PC-9 (cell line): Measurements from ENCODE around the gene ST6GALNAC3. TPM values are rescaled to one million over a fixed set of nuclear protein-coding genes. Genes with fewer than 3 reads are reported as not detected.

ENCODE experiments used
- BruUV-seq: library from RNA; stranded (reverse); fragments of 400-500 nt; replicated peaks from 2 replicates; lab custom pipeline; 2021; lab: Mats Ljungman, UMichigan
- CTCF ChIA-PET: fragments of 300-600 bp; sonication (Branson Sonifier 250); formaldehyde crosslinking; loops from one replicate; lab custom pipeline; 2022; ENCODE audit warnings: antibody characterized with exemption; lab: Charles Lee
- POLR2A ChIA-PET: fragments of 300-600 bp; sonication (Branson Sonifier 250); formaldehyde crosslinking; loops from one replicate; lab custom pipeline; 2022; ENCODE audit warnings: antibody characterized with exemption; ENCODE audit not compliant: unreplicated experiment; lab: Charles Lee
- DNase-seq, 2 experiments: peaks; one replicate each; pipeline versions ENCODE4 v3.0.0 to v3.0.0-alpha.2; 2015 to 2022; ENCODE audit warnings: mixed read lengths in 1 of 2
- H2AFZ ChIP-seq: fragments of 200-600 bp; sonication (generic); 2 replicates; pipeline ENCODE4 v1.8.1; 2017; ENCODE audit warnings: antibody characterized with exemption
- H3F3A ChIP-seq: fragments of 200-600 bp; sonication (generic); 2 replicates; pipeline ENCODE4 v1.8.1; 2017; ENCODE audit warnings: antibody characterized with exemption, mild to moderate bottlenecking, low read depth; ENCODE audit not compliant: insufficient read depth
- H3K27ac ChIP-seq: fragments of 200-600 bp; sonication (generic); 2 replicates; pipeline ENCODE4 v1.6.1; 2016; ENCODE audit warnings: mixed run types
- H3K27me3 ChIP-seq: fragments of 200-600 bp; sonication (generic); 2 replicates; pipeline ENCODE4 v1.6.1; 2016; ENCODE audit warnings: low read depth, mixed run types; ENCODE audit not compliant: insufficient read depth
- H3K36me3 ChIP-seq: fragments of 200-600 bp; sonication (generic); 2 replicates; pipeline ENCODE4 v1.6.1; 2016; ENCODE audit warnings: low read depth, mixed run types
- H3K4me1 ChIP-seq: fragments of 200-600 bp; sonication (generic); replicated peaks from 2 replicates; pipeline ENCODE4 v1.6.1; 2016; ENCODE audit warnings: mixed run types; ENCODE audit not compliant: insufficient read depth
- H3K4me2 ChIP-seq: fragments of 200-600 bp; sonication (generic); 2 replicates; pipeline ENCODE4 v1.6.1; 2017; ENCODE audit warnings: mixed run types
- H3K4me3 ChIP-seq: fragments of 200-600 bp; sonication (generic); 2 replicates; pipeline ENCODE4 v1.6.1; 2016; ENCODE audit warnings: mixed run types
- H3K79me2 ChIP-seq: fragments of 200-600 bp; sonication (generic); 2 replicates; pipeline ENCODE4 v1.6.1; 2017; ENCODE audit warnings: low read depth, mixed run types
- H3K9me2 ChIP-seq: fragments of 200-600 bp; sonication (generic); 2 replicates; pipeline ENCODE4 v1.8.1; 2017; ENCODE audit warnings: mild to moderate bottlenecking; ENCODE audit not compliant: insufficient read depth
- H3K9me3 ChIP-seq: fragments of 200-600 bp; sonication (generic); 2 replicates; pipeline ENCODE4 v1.8.1; 2016; ENCODE audit warnings: low read depth; ENCODE audit not compliant: insufficient read depth
- H4K20me1 ChIP-seq: fragments of 200-600 bp; sonication (generic); 2 replicates; pipeline ENCODE4 v1.8.1; 2017; ENCODE audit not compliant: insufficient read depth
- CTCF ChIP-seq: fragments of 200-600 bp; sonication (generic); conservative IDR thresholded peaks from 2 replicates; pipeline ENCODE4 v1.6.1; 2017; ENCODE audit warnings: mixed run types, antibody characterized with exemption, mild to moderate bottlenecking, moderate library complexity
- EZH2 ChIP-seq: fragments of 200-600 bp; sonication (generic); IDR thresholded peaks from 2 replicates; pipeline ENCODE4 v1.8.0; 2017; ENCODE audit warnings: antibody characterized with exemption, low read depth
- intact Hi-C: fragments of 100-400 bp; cut with micrococcal nuclease; formaldehyde crosslinking; loops from one replicate; pipeline ENCODE4 v1.10.0; 2022; ENCODE audit not compliant: unreplicated experiment
- total RNA-seq: library from RNA; stranded (reverse); gene quantifications from 2 replicates; pipeline ENCODE4 v1.2.3, GENCODE V29; 2021

Gene ST6GALNAC3
- total RNA-seq, 1 experiment from 2014 or later: 0.04 TPM

GRCh38 chr1:76059451-76059850 is 15.1 kb upstream of the ST6GALNAC3 start:
- no peaks in the 10 kb centered on the region for H3K9me3 ChIP-seq
- POLR2A ChIA-PET: no interaction called here
- H3K4me2 ChIP-seq: no peak overlapping the region
- BruUV-seq: no TSS peak
- intact Hi-C loops: no loop called here
- no peaks in the 10 kb centered on the region for H3K79me2 ChIP-seq
- no peak overlapping the region for H3K4me3 ChIP-seq
- H3F3A ChIP-seq: no peaks in the 10 kb centered on the region
- TF ChIP-seq CTCF (no peak), EZH2 (no peak)
- no peaks in the 10 kb centered on the region for H3K36me3 ChIP-seq
- CTCF ChIA-PET: no interaction called here
- H4K20me1 ChIP-seq: no peaks in the 10 kb centered on the region
- no peak for DNase-seq
- no peaks in the 10 kb centered on the region; the same call in 1 of the 2 replicates for H3K9me2 ChIP-seq
- no peaks in the 10 kb centered on the region for H3K4me1 ChIP-seq
- H3K27me3 ChIP-seq: no peaks in the 10 kb centered on the region
- no peak overlapping the region for H3K27ac ChIP-seq
- no peak overlapping the region for H2AFZ ChIP-seq

GRCh38 chr1:76065270-76065669 is 9.3 kb upstream of the ST6GALNAC3 start:
- H3K27me3 ChIP-seq: no peaks in the 10 kb centered on the region
- H3K4me3 ChIP-seq: no peak overlapping the region
- TF ChIP-seq EZH2 (no peak), CTCF (no peak)
- no peak overlapping the region for H2AFZ ChIP-seq
- POLR2A ChIA-PET: no interaction called here
- H3K4me1 ChIP-seq: peaks cover 12% of the 10 kb centered on the region
- no peaks in the 10 kb centered on the region for H3F3A ChIP-seq
- DNase-seq: no peak
- H3K9me2 ChIP-seq: no peaks in the 10 kb centered on the region; the same call in 1 of the 2 replicates
- H3K27ac ChIP-seq: no peak overlapping the region
- BruUV-seq: no TSS peak
- H4K20me1 ChIP-seq: no peaks in the 10 kb centered on the region
- no peak overlapping the region for H3K4me2 ChIP-seq
- no peaks in the 10 kb centered on the region for H3K79me2 ChIP-seq
- intact Hi-C loops: no loop called here
- no peaks in the 10 kb centered on the region for H3K9me3 ChIP-seq
- CTCF ChIA-PET: no interaction called here
- no peaks in the 10 kb centered on the region for H3K36me3 ChIP-seq

GRCh38 chr1:76066394-76066793 is 8.2 kb upstream of the ST6GALNAC3 start:
- Histone ChIP-seq H3K27me3 (no peaks in the 10 kb centered on the region), H3K27ac (no peak overlapping the region), H3K4me2 (no peak overlapping the region), H3K9me3 (no peaks in the 10 kb centered on the region), H3K9me2 (no peaks in the 10 kb centered on the region), H3F3A (no peaks in the 10 kb centered on the region), H3K79me2 (no peaks in the 10 kb centered on the region), H4K20me1 (no peaks in the 10 kb centered on the region), H2AFZ (no peak overlapping the region), H3K36me3 (no peaks in the 10 kb centered on the region), H3K4me3 (no peak overlapping the region), H3K4me1 (peaks cover 12% of the 10 kb centered on the region)
- POLR2A ChIA-PET: interaction anchor here (0.6 kb wide), 1 partner anchor 146 kb away, joined by 4 read pairs; no protein-coding TSS in a partner anchor
- CTCF ChIA-PET: no interaction called here
- no TSS peak for BruUV-seq
- DNase-seq: no peak
- TF ChIP-seq CTCF: no peak
- TF ChIP-seq EZH2: no peak
- intact Hi-C loops: no loop called here
